Spleen (tissue), 11 donors: ENCODE measurements around the gene ZBTB8B. TPM values are rescaled to one million over a fixed set of nuclear protein-coding genes. Genes with fewer than 3 reads are reported as not detected.
A peak's percentile ranks its signal among the peaks of the same experiment; 100 is the strongest.

Source experiments
- DNase-seq: peaks from one replicate; pipeline ENCODE4 v3.0.0-alpha.2; 2020
- H3K27ac ChIP-seq, 8 donors: fragments of 200-600 bp; sonication (generic) in 7 of 8; 1 replicate in 4 of 8; 2 replicates in 4 of 8; pipeline versions ENCODE4 v1.5.0 to v1.8.0; 2016 to 2021; ENCODE audit warnings: inconsistent platforms in 4 of 8, mild to moderate bottlenecking in 4 of 8, moderate library complexity in 1 of 8
- H3K27me3 ChIP-seq, 7 donors: fragments of 200-600 bp; sonication (generic) in 6 of 7; replicated peaks in 1 of 7; 1 replicate in 4 of 7; 2 replicates in 3 of 7; pipeline versions ENCODE4 v1.5.0 to v1.8.0; 2016 to 2021; ENCODE audit warnings: inconsistent platforms in 3 of 7, mild to moderate bottlenecking in 1 of 7
- H3K36me3 ChIP-seq, 6 donors: fragments of 200-600 bp; sonication (generic) in 5 of 6; 1 replicate in 4 of 6; 2 replicates in 2 of 6; pipeline versions ENCODE4 v1.5.0 to v1.8.0; 2016 to 2021; ENCODE audit warnings: inconsistent platforms in 2 of 6
- H3K4me1 ChIP-seq, 6 donors: fragments of 200-600 bp; sonication (generic) in 5 of 6; 1 replicate in 3 of 6; 2 replicates in 3 of 6; pipeline versions ENCODE4 v1.5.0 to v1.8.0; 2016 to 2021; ENCODE audit warnings: inconsistent platforms in 3 of 6
- H3K4me3 ChIP-seq, 8 donors: fragments of 200-600 bp; sonication (generic) in 7 of 8; 1 replicate in 4 of 8; 2 replicates in 4 of 8; pipeline versions ENCODE4 v1.5.0 to v1.8.0; 2016 to 2021; ENCODE audit warnings: inconsistent platforms in 4 of 8, mild to moderate bottlenecking in 4 of 8, moderate library complexity in 2 of 8
- H3K9me3 ChIP-seq, 8 donors: fragments of 200-600 bp; sonication (generic) in 7 of 8; 1 replicate in 4 of 8; 2 replicates in 4 of 8; pipeline versions ENCODE4 v1.5.0 to v1.8.0; 2016 to 2021; ENCODE audit warnings: inconsistent platforms in 4 of 8
- CTCF ChIP-seq, 11 experiments: fragments of 200-600 bp in 7 of 11; fragments of 450-650 bp in 4 of 11; sonication (generic) in 4 of 11; IDR thresholded peaks in 8 of 11; conservative IDR thresholded peaks in 3 of 11; 1 replicate in 7 of 11; 2 replicates in 4 of 11; pipeline versions ENCODE4 v1.4.0 to v1.8.0; 2016 to 2021; ENCODE audit warnings: antibody characterized with exemption in 11 of 11, inconsistent platforms in 4 of 11, mild to moderate bottlenecking in 1 of 11
- POLR2A ChIP-seq, 3 donors: fragments of 450-650 bp; IDR thresholded peaks; one replicate each; pipeline ENCODE4 v1.5.1; 2017; ENCODE audit warnings: antibody characterized with exemption in 3 of 3, mild to moderate bottlenecking in 1 of 3
- POLR2AphosphoS5 ChIP-seq, 3 donors: sonication (generic); formaldehyde crosslinking; IDR thresholded peaks; one replicate each; pipeline ENCODE4 v1.5.1; 2017; ENCODE audit warnings: antibody characterized with exemption in 3 of 3
- WGBS, 5 donors: extraction: QIAGEN DNeasy Blood & Tissue Kit in 3 of 5; methylation state at CpG; one replicate each; pipeline versions ENCODE4 v1.1.5 to v1.1.7; 2013 to 2018; 5-methylcytosine and 5-hydroxymethylcytosine counted together
- intact Hi-C: fragments of 100-400 bp; cut with DNase I; formaldehyde crosslinking; loops from one replicate; pipeline ENCODE4 v1.15.0; 2023; ENCODE audit warnings: low total_unique reads
- polyA plus RNA-seq, 3 donors: library from polyadenylated mRNA; stranded (reverse); fragments of 200-250 nt; gene quantifications; one replicate each; pipeline ENCODE4 v1.2.1, GENCODE V29; 2013
- total RNA-seq, 7 donors: library from RNA; depleted of rRNA in 3 of 7; stranded (reverse); fragments of >200 nt in 3 of 7; fragmentation: NEBNext Ultra II Directional in 4 of 7; extraction: Animal tissue kit (Norgen Biotek cat#: 25700) in 4 of 7; gene quantifications; one replicate each; pipeline versions ENCODE4 v1.1.0 to v1.2.1, GENCODE V29; 2016 to 2021
- donor health status: healthy with polysubstance abuse.
- donor health status: DM: no; HTN: no; CAD: no; lungs with moderate emphysema.
- donor health status: DM: no; HTN: no; CAD: no.
- donor health status: Bipolar disorder and iron deficiency.
- donor health status: healthy.
- donor health status: DM: no; HTN: no; CAD: no.
- donor health status: DM: yes; HTN: yes; CAD: no.

The ZBTB8B gene
- total and polyA plus RNA-seq, 10 donors, result under 0.01 TPM; not detected in 9

DNA sequence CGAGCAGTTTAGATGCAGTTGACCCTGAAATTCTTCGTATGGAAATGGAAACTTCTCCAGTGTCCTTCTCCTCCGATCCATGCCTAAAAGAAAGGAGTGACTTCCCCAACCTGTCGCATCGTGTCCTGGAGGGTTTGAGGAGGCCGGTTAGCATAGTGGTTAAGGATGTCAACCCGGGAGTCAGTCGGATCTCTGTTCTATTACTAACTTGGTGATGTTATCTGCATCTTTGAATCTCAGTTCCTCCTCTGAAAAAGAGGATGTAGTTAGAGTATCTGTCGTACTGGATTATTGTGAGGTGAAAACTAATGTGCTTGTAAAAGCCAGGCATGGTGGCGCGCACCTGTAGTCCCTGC lies 684 bp downstream of the ZBTB8B start:
- no peaks in the 10 kb centered on the region for H3K9me3 ChIP-seq
- intact Hi-C loops, result no loop called here
- TF ChIP-seq POLR2A (IDR thresholded peaks at IDR 0.05) (no peak), CTCF (IDR thresholded peaks at IDR 0.05 in 8 of 11, conservative IDR thresholded peaks at IDR 0.05 in 3 of 11) (no peak), POLR2AphosphoS5 (IDR thresholded peaks at IDR 0.05) (no peak)
- H3K27me3 ChIP-seq, result peaks cover 0 to 98% (median 41%) of the 10 kb centered on the region in 7 donors
- DNase-seq, result no peak
- no peaks in the 10 kb centered on the region for H3K36me3 ChIP-seq
- H3K27ac ChIP-seq, result no peak overlapping the region
- H3K4me3 ChIP-seq, result peak overlapping the region in 5 of 8 donors; percentile 31 to 69 (median 36)
- WGBS, 5 donors, result 24 to 31% (median 27%) methylated on average over 11 of the region's 11 CpGs
- peaks cover 13 to 20% (median 15%) of the 10 kb centered on the region in 6 donors for H3K4me1 ChIP-seq

- intact Hi-C loops, result no loop called here
- DNase-seq, result peak; percentile 9
- Histone ChIP-seq H3K9me3 (no peaks in the 10 kb centered on the region), H3K36me3 (no peaks in the 10 kb centered on the region), H3K4me1 (peaks cover 13 to 20% (median 15%) of the 10 kb centered on the region in 6 donors), H3K4me3 (no peak overlapping the region), H3K27ac (no peak overlapping the region), H3K27me3 (peaks cover 0 to 97% (median 41%) of the 10 kb centered on the region in 7 donors)
- 82 to 93% (median 88%) methylated on average over 4 of the region's 4 CpGs for WGBS, 5 donors
- TF ChIP-seq POLR2AphosphoS5 (IDR thresholded peaks at IDR 0.05) (no peak), POLR2A (IDR thresholded peaks at IDR 0.05) (no peak)
Observed at GRCh38 chr1:32466761-32467160, 1.9 kb downstream of the ZBTB8B start.

- DNase-seq, result no peak
- intact Hi-C loops, result no loop called here
- no peak overlapping the region for H3K4me3 ChIP-seq
- TF ChIP-seq CTCF (IDR thresholded peaks at IDR 0.05 in 8 of 11, conservative IDR thresholded peaks at IDR 0.05 in 3 of 11) (no peak), POLR2AphosphoS5 (IDR thresholded peaks at IDR 0.05) (no peak), POLR2A (IDR thresholded peaks at IDR 0.05) (no peak)
- H3K27me3 ChIP-seq, result peaks cover 0 to 96% (median 41%) of the 10 kb centered on the region in 7 donors
- H3K4me1 ChIP-seq, result peaks cover 13 to 20% (median 15%) of the 10 kb centered on the region in 6 donors
- 93 to 97% (median 94%) methylated on average over 8 of the region's 8 CpGs for WGBS, 5 donors
- no peak overlapping the region for H3K27ac ChIP-seq
- no peaks in the 10 kb centered on the region for H3K36me3 ChIP-seq
- H3K9me3 ChIP-seq, result no peaks in the 10 kb centered on the region
Observed at GRCh38 chr1:32468791-32469190, 3.9 kb downstream of the ZBTB8B start.

DNA sequence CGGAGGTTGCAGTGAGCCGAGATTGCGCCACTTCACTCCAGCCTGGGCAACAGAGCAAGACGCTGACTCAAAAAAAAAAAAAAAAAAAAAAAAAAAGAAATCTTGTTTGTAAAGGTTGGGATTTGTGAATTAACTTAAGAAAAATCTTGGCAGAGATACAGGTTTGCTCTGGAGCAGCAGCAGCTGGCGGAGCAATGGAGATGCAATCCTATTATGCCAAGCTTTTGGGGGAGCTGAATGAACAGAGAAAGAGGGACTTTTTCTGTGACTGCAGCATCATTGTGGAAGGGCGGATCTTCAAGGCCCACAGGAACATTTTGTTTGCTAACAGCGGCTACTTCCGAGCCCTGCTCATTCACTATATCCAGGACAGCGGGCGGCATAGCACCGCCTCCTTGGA lies 5.6 kb downstream of the ZBTB8B start:
- TF ChIP-seq CTCF (IDR thresholded peaks at IDR 0.05 in 8 of 11, conservative IDR thresholded peaks at IDR 0.05 in 3 of 11), result no peak
- no peak for TF ChIP-seq POLR2A (IDR thresholded peaks at IDR 0.05)
- no peak for TF ChIP-seq POLR2AphosphoS5 (IDR thresholded peaks at IDR 0.05)
- no peak overlapping the region for H3K4me3 ChIP-seq
- intact Hi-C loops, result no loop called here
- H3K36me3 ChIP-seq, result no peaks in the 10 kb centered on the region
- 89 to 96% (median 91%) methylated on average over 11 of the region's 11 CpGs for WGBS, 5 donors
- H3K27me3 ChIP-seq, result peaks cover 0 to 82% (median 25%) of the 10 kb centered on the region in 7 donors
- H3K9me3 ChIP-seq, result no peaks in the 10 kb centered on the region
- H3K4me1 ChIP-seq, result peaks cover under 1 to 6% (median 2%) of the 10 kb centered on the region in 6 donors
- H3K27ac ChIP-seq, result no peak overlapping the region
- no peak for DNase-seq
